KMS-11 (cell line): ENCODE data around the gene TCHP.

ENCODE experiments used
- H2AFZ ChIP-seq: fragments of 200-600 bp; sonication (generic); 2 replicates; pipeline ENCODE4 v1.6.1; 2016; ENCODE audit warnings: antibody characterized with exemption, mixed run types, low read depth
- H3K27ac ChIP-seq: fragments of 200-600 bp; sonication (generic); 2 replicates; pipeline ENCODE4 v1.6.1; 2016; ENCODE audit warnings: mild to moderate bottlenecking, mixed run types
- H3K27me3 ChIP-seq: fragments of 200-600 bp; sonication (generic); 2 replicates; pipeline ENCODE4 v1.6.1; 2017; ENCODE audit warnings: mild to moderate bottlenecking, low read depth, mixed run types, moderate library complexity; ENCODE audit not compliant: insufficient read depth
- H3K36me3 ChIP-seq: fragments of 200-600 bp; sonication (generic); 2 replicates; pipeline ENCODE4 v1.6.1; 2017; ENCODE audit warnings: mild to moderate bottlenecking, mixed run types; ENCODE audit not compliant: insufficient read depth
- H3K4me1 ChIP-seq: fragments of 200-600 bp; sonication (generic); 2 replicates; pipeline ENCODE4 v1.6.1; 2016; ENCODE audit warnings: mild to moderate bottlenecking, low read depth, mixed run types; ENCODE audit not compliant: poor library complexity, severe bottlenecking
- H3K4me2 ChIP-seq: fragments of 200-600 bp; sonication (generic); 2 replicates; pipeline ENCODE4 v1.7.0; 2016; ENCODE audit warnings: mild to moderate bottlenecking, mixed run types
- H3K4me3 ChIP-seq: fragments of 200-600 bp; sonication (generic); IDR thresholded peaks from 2 replicates; pipeline ENCODE4 v1.6.1; 2017; ENCODE audit warnings: low read depth, low read length, mixed read lengths; ENCODE audit not compliant: insufficient read depth
- H3K79me2 ChIP-seq: fragments of 200-600 bp; sonication (generic); 2 replicates; pipeline ENCODE4 v1.6.1; 2016; ENCODE audit warnings: low read depth, mixed run types; ENCODE audit not compliant: insufficient read depth
- H3K9ac ChIP-seq: fragments of 200-600 bp; sonication (generic); 2 replicates; pipeline ENCODE4 v1.6.1; 2016; ENCODE audit warnings: mild to moderate bottlenecking, mixed run types
- H4K20me1 ChIP-seq: fragments of 200-600 bp; sonication (generic); 2 replicates; pipeline ENCODE4 v1.6.1; 2016; ENCODE audit warnings: mild to moderate bottlenecking, mixed run types; ENCODE audit not compliant: insufficient read depth
- TF ChIP-seq, protein P1 (sequence below): fragments of 200-600 bp; sonication (generic); conservative IDR thresholded peaks from 2 replicates; pipeline ENCODE4 v1.6.1; 2017; ENCODE audit warnings: low read depth, mild to moderate bottlenecking, antibody characterized with exemption, low read length, moderate library complexity, mixed read lengths

TCHP gene

GRCh38 chr12:109873653-109874052 lies 26.4 kb upstream of the TCHP start:
- TF ChIP-seq, protein P1, sequence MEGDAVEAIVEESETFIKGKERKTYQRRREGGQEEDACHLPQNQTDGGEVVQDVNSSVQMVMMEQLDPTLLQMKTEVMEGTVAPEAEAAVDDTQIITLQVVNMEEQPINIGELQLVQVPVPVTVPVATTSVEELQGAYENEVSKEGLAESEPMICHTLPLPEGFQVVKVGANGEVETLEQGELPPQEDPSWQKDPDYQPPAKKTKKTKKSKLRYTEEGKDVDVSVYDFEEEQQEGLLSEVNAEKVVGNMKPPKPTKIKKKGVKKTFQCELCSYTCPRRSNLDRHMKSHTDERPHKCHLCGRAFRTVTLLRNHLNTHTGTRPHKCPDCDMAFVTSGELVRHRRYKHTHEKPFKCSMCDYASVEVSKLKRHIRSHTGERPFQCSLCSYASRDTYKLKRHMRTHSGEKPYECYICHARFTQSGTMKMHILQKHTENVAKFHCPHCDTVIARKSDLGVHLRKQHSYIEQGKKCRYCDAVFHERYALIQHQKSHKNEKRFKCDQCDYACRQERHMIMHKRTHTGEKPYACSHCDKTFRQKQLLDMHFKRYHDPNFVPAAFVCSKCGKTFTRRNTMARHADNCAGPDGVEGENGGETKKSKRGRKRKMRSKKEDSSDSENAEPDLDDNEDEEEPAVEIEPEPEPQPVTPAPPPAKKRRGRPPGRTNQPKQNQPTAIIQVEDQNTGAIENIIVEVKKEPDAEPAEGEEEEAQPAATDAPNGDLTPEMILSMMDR = no peak
- Histone ChIP-seq H3K27ac (no peak overlapping the region), H3K4me2 (peak overlapping the region; percentile 74; the same call in 1 of the 2 replicates), H4K20me1 (no peaks in the 10 kb centered on the region), H3K36me3 (no peaks in the 10 kb centered on the region), H2AFZ (no peak overlapping the region), H3K4me3 (no peak overlapping the region), H3K79me2 (peaks cover 17% of the 10 kb centered on the region; the same call in 1 of the 2 replicates), H3K27me3 (no peaks in the 10 kb centered on the region), H3K4me1 (peaks cover 58% of the 10 kb centered on the region), H3K9ac (no peak overlapping the region)

DNA sequence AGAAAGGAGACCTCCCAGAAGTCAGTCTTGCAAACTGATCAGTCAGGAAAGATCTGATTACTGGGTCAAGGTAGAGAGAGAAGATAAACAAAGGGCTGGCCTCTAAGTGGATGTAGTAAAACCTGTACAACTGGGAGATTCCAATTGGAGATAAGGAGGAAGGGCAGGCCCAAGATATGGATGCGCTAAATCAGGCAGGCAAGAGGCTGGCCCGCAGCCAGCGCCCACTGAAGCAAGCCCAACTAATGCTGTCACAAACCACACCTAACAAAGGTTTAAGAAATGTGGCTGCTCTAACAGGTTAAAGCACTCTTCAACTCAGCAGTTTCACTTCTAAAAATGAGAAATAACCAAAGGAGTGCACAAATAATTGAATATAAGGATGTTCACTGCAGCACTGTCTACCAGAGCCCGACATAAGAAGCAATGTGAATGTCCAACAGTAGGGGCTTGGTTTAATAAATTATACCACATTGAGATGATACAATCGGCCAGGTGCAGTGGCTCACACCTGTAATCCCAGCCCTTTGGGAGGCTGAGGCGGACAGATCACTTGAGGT lies 24.4 kb upstream of the TCHP start:
- H3K4me2 ChIP-seq = peak overlapping the region; percentile 74
- H3K4me1 ChIP-seq = peaks cover 63% of the 10 kb centered on the region
- peaks cover 29% of the 10 kb centered on the region; the same call in 1 of the 2 replicates for H3K79me2 ChIP-seq
- H4K20me1 ChIP-seq = no peaks in the 10 kb centered on the region
- H2AFZ ChIP-seq = no peak overlapping the region
- H3K4me3 ChIP-seq = no peak overlapping the region
- TF ChIP-seq, protein P1 = no peak
- H3K27ac ChIP-seq = peak overlapping the region; percentile 84
- H3K36me3 ChIP-seq = no peaks in the 10 kb centered on the region
- no peaks in the 10 kb centered on the region for H3K27me3 ChIP-seq
- H3K9ac ChIP-seq = no peak overlapping the region; the same call in 1 of the 2 replicates

DNA sequence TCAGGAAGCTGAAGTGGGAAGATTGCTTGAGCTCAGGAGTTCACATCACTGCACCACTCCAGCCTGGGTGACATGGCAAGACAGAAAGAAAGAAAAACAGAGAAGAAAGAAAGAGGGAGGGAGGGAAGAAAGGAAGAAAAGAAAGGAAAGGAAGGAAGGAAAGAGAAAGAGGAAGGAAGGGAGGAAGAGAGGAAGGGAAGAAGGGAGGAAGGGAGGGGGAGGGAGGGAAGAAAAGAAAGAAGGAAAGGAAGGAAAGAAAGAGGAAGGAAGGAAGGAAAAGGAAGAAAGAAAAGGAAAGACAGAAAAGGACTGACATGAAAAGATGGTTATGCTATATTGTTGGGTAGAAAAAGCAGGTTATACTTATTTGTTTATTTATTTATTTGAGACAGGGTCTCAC lies 23.7 kb upstream of the TCHP start:
- H3K4me2 ChIP-seq = peak overlapping the region; percentile 74
- peak overlapping the region; percentile 84 for H3K27ac ChIP-seq
- no peaks in the 10 kb centered on the region for H3K27me3 ChIP-seq
- TF ChIP-seq, protein P1 = no peak
- H3K79me2 ChIP-seq = peaks cover 29% of the 10 kb centered on the region; the same call in 1 of the 2 replicates
- H2AFZ ChIP-seq = no peak overlapping the region
- H3K4me3 ChIP-seq = no peak overlapping the region
- H3K36me3 ChIP-seq = no peaks in the 10 kb centered on the region
- H3K4me1 ChIP-seq = peaks cover 63% of the 10 kb centered on the region
- H3K9ac ChIP-seq = peak overlapping the region; percentile 37; the same call in 1 of the 2 replicates
- no peaks in the 10 kb centered on the region for H4K20me1 ChIP-seq

- H4K20me1 ChIP-seq = no peaks in the 10 kb centered on the region
- peak overlapping the region; percentile 74 for H3K4me2 ChIP-seq
- peaks cover 60% of the 10 kb centered on the region for H3K4me1 ChIP-seq
- no peak overlapping the region for H3K27ac ChIP-seq
- H2AFZ ChIP-seq = no peak overlapping the region
- TF ChIP-seq, protein P1 = no peak
- H3K36me3 ChIP-seq = no peaks in the 10 kb centered on the region
- H3K4me3 ChIP-seq = no peak overlapping the region
- H3K9ac ChIP-seq = no peak overlapping the region
- no peaks in the 10 kb centered on the region for H3K27me3 ChIP-seq
- peaks cover 29% of the 10 kb centered on the region; the same call in 1 of the 2 replicates for H3K79me2 ChIP-seq
Measured at GRCh38 chr12:109877504-109878246, 22.4 kb upstream of the TCHP start.
